GM23338 (cell line): ENCODE results near the gene DPP9. TPM values are rescaled to one million over a fixed set of nuclear protein-coding genes. Genes with fewer than 3 reads are reported as not detected.

Experiments
- ATAC-seq: fragments of 200-7000 bp; cut with Tn5 transposase; 3 replicates; pipeline ENCODE4 v1.9.1; 2020
- DNase-seq: peaks from one replicate; pipeline ENCODE4 v3.0.0-alpha.2; 2015; ENCODE audit warnings: low spot score
- H2AFZ ChIP-seq: fragments of 200-600 bp; sonication (generic); 2 replicates; pipeline ENCODE4 v1.8.0; 2016; ENCODE audit warnings: antibody characterized with exemption, mild to moderate bottlenecking, moderate library complexity
- H3F3A ChIP-seq: fragments of 200-600 bp; sonication (generic); replicated peaks from 2 replicates; pipeline ENCODE4 v1.8.0; 2017; ENCODE audit warnings: antibody characterized with exemption, mixed run types, low read depth
- H3K27ac ChIP-seq: fragments of 200-600 bp; sonication (generic); 2 replicates; pipeline ENCODE4 v1.6.1; 2016; ENCODE audit warnings: low read depth
- H3K27me3 ChIP-seq: fragments of 200-600 bp; sonication (generic); 2 replicates; pipeline ENCODE4 v1.8.0; 2016; ENCODE audit warnings: mild to moderate bottlenecking, mixed run types, moderate library complexity; ENCODE audit not compliant: insufficient read depth
- H3K36me3 ChIP-seq: fragments of 200-600 bp; sonication (generic); 2 replicates; pipeline ENCODE4 v1.8.0; 2016; ENCODE audit warnings: mild to moderate bottlenecking; ENCODE audit not compliant: insufficient read depth
- H3K4me1 ChIP-seq: fragments of 200-600 bp; sonication (generic); 2 replicates; pipeline ENCODE4 v1.8.0; 2016; ENCODE audit warnings: mild to moderate bottlenecking, moderate library complexity; ENCODE audit not compliant: insufficient read depth
- H3K4me2 ChIP-seq: fragments of 200-600 bp; sonication (generic); 2 replicates; pipeline ENCODE4 v1.7.1; 2017; ENCODE audit warnings: mixed run types
- H3K4me3 ChIP-seq: fragments of 200-600 bp; sonication (generic); 2 replicates; pipeline ENCODE4 v1.6.1; 2016; ENCODE audit warnings: mixed run types
- H3K79me2 ChIP-seq: fragments of 200-600 bp; sonication (generic); replicated peaks from 2 replicates; pipeline ENCODE4 v1.8.0; 2017; ENCODE audit warnings: mild to moderate bottlenecking; ENCODE audit not compliant: insufficient read depth
- H3K9me2 ChIP-seq: fragments of 200-600 bp; sonication (generic); 2 replicates; pipeline ENCODE4 v1.8.0; 2017; ENCODE audit not compliant: insufficient read depth
- H4K20me1 ChIP-seq: fragments of 200-600 bp; sonication (generic); replicated peaks from 2 replicates; pipeline ENCODE4 v1.8.0; 2017; ENCODE audit warnings: mild to moderate bottlenecking; ENCODE audit not compliant: insufficient read depth
- H3K27ac Mint-ChIP-seq: 2 replicates; pipeline ENCODE4 v1.8.0; 2020; ENCODE audit warnings: inconsistent platforms, mild to moderate bottlenecking, moderate library complexity, mixed read lengths
- H3K27me3 Mint-ChIP-seq: 3 replicates; pipeline ENCODE4 v1.8.0; 2022; ENCODE audit warnings: low read depth, mild to moderate bottlenecking, moderate library complexity, mixed read lengths, inconsistent platforms; ENCODE audit not compliant: insufficient read depth, poor library complexity
- H3K36me3 Mint-ChIP-seq: 3 replicates; pipeline ENCODE4 v1.8.0; 2021; ENCODE audit warnings: low read depth, mild to moderate bottlenecking, inconsistent platforms, moderate library complexity, mixed read lengths
- H3K4me1 Mint-ChIP-seq: 3 replicates; pipeline ENCODE4 v1.8.0; 2020; ENCODE audit warnings: mild to moderate bottlenecking, inconsistent platforms, mixed read lengths
- H3K4me3 Mint-ChIP-seq: 3 replicates; pipeline ENCODE4 v1.8.0; 2021; ENCODE audit warnings: moderate library complexity, mild to moderate bottlenecking, inconsistent platforms, mixed read lengths
- H3K9me3 Mint-ChIP-seq: 3 replicates; pipeline ENCODE4 v1.8.0; 2020; ENCODE audit warnings: moderate library complexity, mild to moderate bottlenecking, inconsistent platforms, mixed read lengths
- CREB1 ChIP-seq: fragments of 250-450 bp; sonication (Bioruptor Pico); IDR thresholded peaks from 2 replicates; pipeline ENCODE4 v1.5.0; 2020; ENCODE audit warnings: low read depth, mild to moderate bottlenecking, moderate library complexity
- EZH2 ChIP-seq: fragments of 200-600 bp; sonication (generic); IDR thresholded peaks from one replicate; pipeline ENCODE4 v1.8.0; 2017; ENCODE audit warnings: antibody characterized with exemption, mild to moderate bottlenecking, low read depth; ENCODE audit not compliant: unreplicated experiment
- JUNB ChIP-seq: IDR thresholded peaks from one replicate; pipeline ENCODE4 v1.6.1; 2016; ENCODE audit warnings: antibody characterized with exemption; ENCODE audit not compliant: unreplicated experiment
- NANOG ChIP-seq: IDR thresholded peaks from 2 replicates; pipeline ENCODE4 v1.6.1; 2016; ENCODE audit warnings: antibody characterized with exemption, borderline replicate concordance
- REST ChIP-seq: IDR thresholded peaks from one replicate; pipeline ENCODE4 v1.6.1; 2018; ENCODE audit warnings: antibody characterized with exemption; ENCODE audit not compliant: unreplicated experiment
- STAT1 ChIP-seq: IDR thresholded peaks from one replicate; pipeline ENCODE4 v1.6.1; 2016; ENCODE audit warnings: antibody characterized with exemption; ENCODE audit not compliant: unreplicated experiment
- polyA plus RNA-seq: library from polyadenylated mRNA; unstranded; fragments of >200 nt; fragmentation: Nextera tagmentation; extraction: Ambion mirVana; gene quantifications from 2 replicates; pipeline ENCODE4 v1.2.1, GENCODE V29; 2016
- total RNA-seq: library from RNA; depleted of rRNA; stranded (reverse); fragments of >200 nt; shearing (Covaris generic); gene quantifications from 2 replicates; pipeline ENCODE4 v1.2.3, GENCODE V29; 2014

Gene DPP9
- total and polyA plus RNA-seq, 2 experiments from 2014 or later: 19.5 to 49.2 TPM

DNA sequence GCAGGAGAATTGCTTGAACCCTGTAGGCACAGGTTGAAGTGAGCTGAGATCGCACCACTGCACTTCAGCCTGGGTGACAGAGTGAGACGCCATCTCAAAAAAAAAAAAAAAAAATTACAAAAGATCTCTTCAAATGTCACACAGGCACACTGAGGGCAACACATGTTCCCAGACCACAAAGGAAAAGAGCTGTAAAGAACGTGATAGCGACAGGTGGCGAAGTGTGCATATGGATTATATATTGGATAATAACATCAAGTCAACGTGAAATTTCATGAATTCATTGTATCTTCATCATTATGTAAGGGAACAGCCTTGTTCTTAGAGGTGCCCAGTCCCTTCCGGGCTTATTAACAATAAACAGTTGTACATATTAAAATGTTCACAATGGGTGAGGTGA lies 31.8 kb upstream of the DPP9 start:
- TF ChIP-seq NANOG: no peak
- TF ChIP-seq STAT1: no peak
- TF ChIP-seq REST: no peak
- Histone ChIP-seq H3F3A (no peaks in the 10 kb centered on the region), H3K27ac (no peak overlapping the region), H4K20me1 (no peaks in the 10 kb centered on the region), H3K4me3 (no peak overlapping the region), H2AFZ (no peak overlapping the region), H3K9me2 (no peaks in the 10 kb centered on the region), H3K36me3 (no peaks in the 10 kb centered on the region), H3K27me3 (peaks cover 16% of the 10 kb centered on the region), H3K79me2 (no peaks in the 10 kb centered on the region), H3K4me1 (peaks cover 4% of the 10 kb centered on the region; the same call in 1 of the 2 replicates), H3K4me2 (no peak overlapping the region)
- H3K27me3 Mint-ChIP-seq: peaks cover 16% of the 10 kb centered on the region
- H3K36me3 Mint-ChIP-seq: no peaks in the 10 kb centered on the region
- no peak overlapping the region for H3K27ac Mint-ChIP-seq
- no peaks in the 10 kb centered on the region; the same call in 2 of the 3 replicates for H3K9me3 Mint-ChIP-seq
- ATAC-seq (no peak), DNase-seq (no peak)
- H3K4me1 Mint-ChIP-seq: peaks cover 3% of the 10 kb centered on the region; the same call in 1 of the 3 replicates
- no peak overlapping the region for H3K4me3 Mint-ChIP-seq

DNA sequence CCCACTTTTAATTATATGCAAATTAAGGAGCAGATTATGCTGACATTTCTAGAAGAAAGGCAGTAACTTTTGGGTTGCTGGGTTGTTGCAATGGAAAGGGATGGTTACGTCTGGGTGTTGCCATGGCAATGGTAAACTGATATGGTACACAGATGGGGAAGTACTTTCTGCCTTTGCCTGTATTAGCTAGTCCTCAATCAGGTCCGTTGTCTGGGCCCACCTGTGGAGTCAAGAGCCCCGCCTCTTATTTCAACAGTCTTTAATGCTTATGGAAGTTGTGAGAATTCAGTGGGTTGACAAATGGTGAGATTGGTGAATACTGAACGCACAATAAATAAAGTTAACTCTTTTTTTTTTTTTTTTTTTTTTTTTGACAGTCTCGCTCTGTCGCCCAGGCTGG lies 30.6 kb upstream of the DPP9 start:
- H2AFZ ChIP-seq: no peak overlapping the region
- peak; percentile 30 for DNase-seq
- no peaks in the 10 kb centered on the region for H3F3A ChIP-seq
- no peaks in the 10 kb centered on the region for H3K9me2 ChIP-seq
- TF ChIP-seq EZH2 (no peak), REST (no peak), CREB1 (CRISPR knock-in tag) (no peak), JUNB (no peak)
- Mint-ChIP-seq H3K4me1 (no peaks in the 10 kb centered on the region), H3K27me3 (peaks cover 16% of the 10 kb centered on the region), H3K36me3 (no peaks in the 10 kb centered on the region), H3K9me3 (no peaks in the 10 kb centered on the region; the same call in 2 of the 3 replicates), H3K4me3 (no peak overlapping the region), H3K27ac (no peak overlapping the region)
- no peaks in the 10 kb centered on the region for H3K79me2 ChIP-seq
- H3K36me3 ChIP-seq: no peaks in the 10 kb centered on the region
- H3K4me2 ChIP-seq: no peak overlapping the region
- H3K4me3 ChIP-seq: no peak overlapping the region
- ATAC-seq: no peak
- H3K27me3 ChIP-seq: peaks cover 14% of the 10 kb centered on the region
- H3K4me1 ChIP-seq: no peaks in the 10 kb centered on the region
- H3K27ac ChIP-seq: no peak overlapping the region
- no peaks in the 10 kb centered on the region for H4K20me1 ChIP-seq
